Pons (tissue), 1 donor: Measurements from ENCODE around the gene MRPL12.
"Not testable (repeated sequence)": the region's sequence is repeated elsewhere in the genome, so short reads cannot be mapped to it uniquely, and the experiment has no call there.

Source experiments
- DNase-seq: peaks from one replicate; pipeline ENCODE4 v3.0.0-alpha.2; 2016; ENCODE audit warnings: low spot score

MRPL12 gene

GRCh38 chr17:81716674-81716996 lies 13.5 kb downstream of the MRPL12 start:
- DNase-seq, result no peak

- DNase-seq, result no peak
These were observed 14.0 kb downstream of the MRPL12 start for GRCh38 chr17:81717049-81717765.

GRCh38 chr17:81717766-81718089 lies 14.6 kb downstream of the MRPL12 start:
- DNase-seq, result no peak

GRCh38 chr17:81719410-81720266 lies 16.5 kb downstream of the MRPL12 start:
- no peak for DNase-seq

- no peak for DNase-seq
These were observed 17.3 kb downstream of the MRPL12 start for GRCh38 chr17:81720267-81721071.

- DNase-seq, result no peak
These were observed 19.3 kb downstream of the MRPL12 start for GRCh38 chr17:81722184-81723120.

- DNase-seq, result no peak
These were observed 20.6 kb downstream of the MRPL12 start for GRCh38 chr17:81723651-81724209.

GRCh38 chr17:81725439-81725838 lies 22.3 kb downstream of the MRPL12 start:
- no peak for DNase-seq

- no peak for DNase-seq
These were observed 22.8 kb downstream of the MRPL12 start for GRCh38 chr17:81726004-81726403.

GRCh38 chr17:81727324-81728031 lies 24.3 kb downstream of the MRPL12 start:
- no peak for DNase-seq

- peak; percentile 71 for DNase-seq
These were observed 30.6 kb downstream of the MRPL12 start for GRCh38 chr17:81733507-81734404.

GRCh38 chr17:81734405-81735263 lies 31.5 kb downstream of the MRPL12 start:
- no peak for DNase-seq

- no peak for DNase-seq
These were observed 32.3 kb downstream of the MRPL12 start for GRCh38 chr17:81735264-81736102.

- DNase-seq, result no peak
These were observed 35.0 kb downstream of the MRPL12 start for GRCh38 chr17:81737947-81738800.

- no peak for DNase-seq
These were observed 35.7 kb downstream of the MRPL12 start for GRCh38 chr17:81738801-81739393.

- DNase-seq, result not testable (repeated sequence)
These were observed 36.4 kb downstream of the MRPL12 start for GRCh38 chr17:81739593-81739992.
